Lower lobe of right lung (tissue), 2 donors: ENCODE measurements around the gene ERAP2. TPM values are rescaled to one million over a fixed set of nuclear protein-coding genes. Genes with fewer than 3 reads are reported as not detected.

ENCODE experiments used
- ATAC-seq, 2 donors: fragments of 200-7000 bp; cut with Tn5 transposase; one replicate each; pipeline ENCODE4 v1.9.1; 2020 to 2022; ENCODE audit warnings: mild to moderate bottlenecking in 2 of 2, moderate library complexity in 2 of 2
- DNase-seq: peaks from one replicate; pipeline ENCODE4 v3.0.0-alpha.2; 2020
- H3K27ac ChIP-seq: fragments of 200-600 bp; one replicate; pipeline ENCODE4 v1.8.0; 2022
- H3K27me3 ChIP-seq: fragments of 200-600 bp; one replicate; pipeline ENCODE4 v1.8.0; 2022; ENCODE audit warnings: low read depth
- H3K36me3 ChIP-seq: fragments of 200-600 bp; one replicate; pipeline ENCODE4 v1.8.0; 2022; ENCODE audit warnings: mild to moderate bottlenecking
- H3K4me1 ChIP-seq: fragments of 200-600 bp; one replicate; pipeline ENCODE4 v1.8.0; 2022
- H3K4me3 ChIP-seq: fragments of 200-600 bp; one replicate; pipeline ENCODE4 v1.8.0; 2022; ENCODE audit warnings: mild to moderate bottlenecking
- H3K9me3 ChIP-seq: fragments of 200-600 bp; one replicate; pipeline ENCODE4 v1.8.0; 2022
- CTCF ChIP-seq: fragments of 200-600 bp; IDR thresholded peaks from one replicate; pipeline ENCODE4 v1.8.0; 2022; ENCODE audit warnings: antibody characterized with exemption, mild to moderate bottlenecking
- intact Hi-C: fragments of 100-400 bp; cut with DNase I; formaldehyde crosslinking; loops from one replicate; pipeline ENCODE4 v1.11.0; 2022
- total RNA-seq: library from RNA; stranded (reverse); fragmentation: NEBNext Ultra II Directional; extraction: Animal tissue kit (Norgen Biotek cat#: 25700); gene quantifications from one replicate; pipeline ENCODE4 v1.2.1, GENCODE V29; 2021
- donor health status: DM: no; HTN: yes; CAD: no; lungs with severe emphysema.

ERAP2 gene
- total RNA-seq, 1 donor from 2014 or later = 32.1 TPM

- H3K4me1 ChIP-seq = peaks cover 41% of the 10 kb centered on the region
- H3K27ac ChIP-seq = no peak overlapping the region
- no peaks in the 10 kb centered on the region for H3K27me3 ChIP-seq
- no peaks in the 10 kb centered on the region for H3K36me3 ChIP-seq
- no peaks in the 10 kb centered on the region for H3K9me3 ChIP-seq
- no peak for ATAC-seq
- no peak for TF ChIP-seq CTCF
- no peak for DNase-seq
- intact Hi-C loops = no loop called here
- no peak overlapping the region for H3K4me3 ChIP-seq
These were observed 91.1 kb downstream of the ERAP2 start for GRCh38 chr5:96967400-96967799.

- H3K4me1 ChIP-seq = peaks cover 38% of the 10 kb centered on the region
- no peak for TF ChIP-seq CTCF
- no peak overlapping the region for H3K27ac ChIP-seq
- DNase-seq (no peak), ATAC-seq (peak; percentile 61 to 80)
- H3K36me3 ChIP-seq = no peaks in the 10 kb centered on the region
- H3K27me3 ChIP-seq = no peaks in the 10 kb centered on the region
- intact Hi-C loops = no loop called here
- H3K9me3 ChIP-seq = no peaks in the 10 kb centered on the region
- no peak overlapping the region for H3K4me3 ChIP-seq
These were observed 91.8 kb downstream of the ERAP2 start for GRCh38 chr5:96968074-96968473.

- no peak overlapping the region for H3K27ac ChIP-seq
- peak in 1 of 2 donors; percentile 31 for ATAC-seq
- H3K4me1 ChIP-seq = peaks cover 33% of the 10 kb centered on the region
- no peak overlapping the region for H3K4me3 ChIP-seq
- no peaks in the 10 kb centered on the region for H3K27me3 ChIP-seq
- DNase-seq = no peak
- no peak for TF ChIP-seq CTCF
- H3K36me3 ChIP-seq = no peaks in the 10 kb centered on the region
- no peaks in the 10 kb centered on the region for H3K9me3 ChIP-seq
- intact Hi-C loops = no loop called here
These were observed 92.3 kb downstream of the ERAP2 start for GRCh38 chr5:96968614-96969013.

Other genes with a start within 250 kb of the ERAP2 start
- gene CAST, start 214.1 kb upstream of the ERAP2 start, total RNA-seq = 272 TPM
- 72.0 TPM for gene ERAP1, start 68.6 kb upstream of the ERAP2 start, total RNA-seq
- gene LNPEP, start 59.6 kb downstream of the ERAP2 start, total RNA-seq = 59.6 TPM